GM12892 (cell line): ENCODE data around the gene PPP4C.
"Not testable (repeated sequence)": the region's sequence is repeated elsewhere in the genome, so short reads cannot be mapped to it uniquely, and the experiment has no call there.

Experiments used
- DNase-seq: peaks from one replicate; pipeline ENCODE4 v3.0.0; 2011; ENCODE audit not compliant: insufficient read length
- FAIRE-seq: peaks from 2 replicates; lab custom pipeline; 2011; peaks lifted over from hg19 to GRCh38; lab: Jason Lieb, UNC
- POLR2A ChIP-seq: IDR thresholded peaks from 2 replicates; pipeline ENCODE4 v1.6.1; 2011; ENCODE audit warnings: low read depth, low read length, control low read depth
- POLR2AphosphoS5 ChIP-seq: IDR thresholded peaks from 2 replicates; pipeline ENCODE4 v1.6.1; 2011; ENCODE audit warnings: low read depth, low read length, control low read depth
- TAF1 ChIP-seq: IDR thresholded peaks from 2 replicates; pipeline ENCODE4 v1.6.1; 2011; ENCODE audit warnings: low read depth, mild to moderate bottlenecking, control low read depth, low read length, borderline replicate concordance

PPP4C gene

DNA sequence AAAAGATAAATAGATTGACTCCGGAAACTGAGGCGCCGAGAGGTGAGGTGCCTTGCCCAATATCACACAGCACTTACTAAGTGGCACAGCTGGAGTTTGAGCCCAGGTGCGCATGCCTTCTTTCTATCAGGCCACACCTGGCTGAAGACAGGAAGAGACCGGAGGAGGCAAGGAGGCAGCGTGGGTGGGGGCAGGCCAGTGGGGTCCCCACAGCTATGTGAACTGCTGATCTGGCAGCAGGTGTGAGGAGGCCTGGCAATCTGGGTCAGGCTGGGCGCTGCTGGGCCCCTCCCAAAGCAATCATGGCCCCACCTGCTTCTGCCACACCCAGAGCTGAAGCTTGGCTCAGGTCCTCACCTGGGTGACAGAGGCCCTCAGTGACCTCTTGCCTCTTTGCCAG, 39.4 kb downstream of the PPP4C start:
- no peak for TF ChIP-seq POLR2A
- TF ChIP-seq POLR2AphosphoS5: no peak
- no peak for TF ChIP-seq TAF1
- no peak for FAIRE-seq
- no peak for DNase-seq

DNA sequence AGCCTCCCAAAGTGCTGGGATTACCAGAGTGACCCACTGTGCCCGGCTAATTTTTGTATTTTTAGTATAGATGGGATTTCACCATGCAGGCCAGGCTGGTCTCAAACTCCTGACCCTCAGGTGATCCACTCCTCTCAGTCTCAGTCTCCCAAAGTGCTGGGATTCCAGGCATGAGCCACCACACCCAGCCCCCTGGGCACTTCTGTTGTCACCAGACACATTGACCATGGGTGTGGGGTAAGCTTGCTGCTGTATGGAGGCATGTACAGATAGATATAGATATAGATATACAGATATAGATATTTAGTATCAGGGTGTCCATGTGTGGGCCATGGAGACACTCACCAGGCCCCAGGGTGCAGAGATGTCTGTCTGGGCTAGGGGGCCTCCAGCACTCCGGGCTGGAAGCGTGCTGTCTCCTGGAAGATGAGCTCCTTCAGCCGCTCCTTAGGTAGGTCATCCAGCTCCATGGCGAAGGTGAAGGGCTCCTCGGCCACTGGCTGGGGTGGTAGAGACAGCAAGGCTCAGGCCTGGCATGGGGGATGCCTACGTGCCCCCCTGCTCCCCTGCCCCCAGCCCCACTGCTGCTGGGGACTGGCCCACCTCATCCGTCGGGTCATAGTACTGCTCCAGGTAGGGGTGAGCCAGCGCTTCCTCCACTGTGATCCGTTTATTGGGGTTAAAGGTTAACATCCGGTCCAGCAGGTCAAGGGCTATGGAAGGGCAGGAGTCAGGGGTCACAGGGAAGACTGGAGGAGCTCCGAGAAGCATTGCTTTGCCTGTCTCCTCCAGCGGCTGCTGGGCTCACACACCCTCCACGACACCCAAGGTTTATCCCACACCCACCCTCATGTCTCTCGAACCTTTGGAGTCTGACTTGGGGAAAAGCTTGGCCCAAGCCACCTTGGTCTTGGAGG, 40.8 kb downstream of the PPP4C start:
- no peak for FAIRE-seq

DNA sequence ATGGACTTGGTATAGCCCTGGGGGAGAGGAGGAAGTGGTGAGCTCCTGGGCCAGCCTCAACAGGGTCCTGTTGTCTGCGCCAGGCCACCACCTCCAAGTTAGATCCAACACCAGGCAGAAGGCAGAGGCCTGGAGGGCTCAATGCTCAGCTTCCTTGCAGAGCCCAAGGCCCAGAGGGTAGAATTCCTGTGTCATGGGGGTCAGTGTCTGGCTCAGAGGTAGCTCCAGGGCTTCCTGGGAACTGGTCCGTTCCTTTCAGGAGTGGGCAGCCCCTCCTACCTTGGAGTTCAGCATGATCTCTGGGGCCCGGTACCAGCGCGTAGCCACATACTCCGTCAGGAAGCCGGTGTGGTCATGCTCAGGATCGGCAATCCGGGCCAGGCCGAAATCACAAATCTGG, 42.0 kb downstream of the PPP4C start:
- DNase-seq: no peak
- no peak for FAIRE-seq
- TF ChIP-seq POLR2A: no peak
- no peak for TF ChIP-seq TAF1
- no peak for TF ChIP-seq POLR2AphosphoS5

More for the DNA sequence above, 40.8 kb downstream of the PPP4C start:
- TF ChIP-seq POLR2A (no peak), TAF1 (no peak), POLR2AphosphoS5 (no peak)
- DNase-seq: no peak

DNA sequence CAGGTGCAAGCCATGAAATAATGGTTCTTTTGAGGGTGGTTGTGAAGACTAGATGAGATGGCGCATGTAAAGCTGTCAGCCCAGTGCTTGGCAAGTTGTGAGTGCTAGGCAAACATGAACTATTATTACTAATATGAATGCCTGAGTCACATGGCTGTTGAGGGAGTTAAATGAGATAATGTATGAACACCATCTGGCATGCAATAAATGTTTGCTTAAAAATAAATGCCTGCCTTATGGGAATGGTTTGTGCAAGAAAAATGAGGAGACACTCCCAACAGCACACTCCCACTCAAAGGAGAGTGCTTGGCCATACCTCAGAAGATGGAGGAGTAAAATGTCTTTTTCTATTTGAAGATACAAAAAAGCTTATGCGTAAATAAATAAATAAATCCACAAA, 43.6 kb downstream of the PPP4C start:
- FAIRE-seq: no peak

DNA sequence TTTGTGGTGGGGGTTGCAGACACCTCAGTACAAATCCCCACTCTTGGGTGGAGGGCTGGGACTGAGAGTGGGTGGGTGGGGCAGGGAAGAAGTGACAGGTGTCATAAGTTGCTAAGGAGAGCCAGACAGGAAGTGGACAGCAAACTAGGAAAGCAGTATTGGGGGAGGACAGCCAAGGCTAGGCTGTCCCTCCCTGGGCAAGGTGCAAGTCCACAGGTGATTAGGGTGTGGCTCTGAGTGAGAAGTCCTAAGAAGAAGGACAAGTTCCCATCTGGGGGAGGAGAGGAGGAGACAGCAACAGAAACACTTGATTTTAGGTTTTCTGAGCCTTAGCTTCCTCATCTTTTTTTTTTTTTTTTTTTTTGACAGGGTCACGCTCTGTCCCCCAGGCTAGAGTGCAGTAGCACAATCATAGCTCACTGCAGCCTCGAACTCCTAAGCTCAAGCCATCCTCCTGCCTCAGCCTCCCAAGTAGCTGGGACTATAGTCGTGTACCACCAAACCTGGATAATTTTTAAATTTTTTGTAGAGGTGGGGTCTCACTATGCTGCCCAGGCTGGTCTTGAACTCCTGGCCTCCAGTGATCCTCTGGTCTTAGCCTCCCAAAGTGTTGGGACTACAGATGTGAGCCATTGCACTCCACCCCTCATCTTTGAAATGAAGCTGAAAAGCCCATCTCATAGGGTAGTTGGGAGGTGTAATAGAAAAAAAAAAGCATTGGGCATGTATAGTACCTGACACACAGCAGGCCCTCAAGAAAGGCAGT, 44.7 kb downstream of the PPP4C start:
- TF ChIP-seq POLR2AphosphoS5 (no peak), TAF1 (no peak), POLR2A (no peak)
- FAIRE-seq (no peak), DNase-seq (no peak)

More for the DNA sequence above, 43.6 kb downstream of the PPP4C start:
- DNase-seq: no peak
- TF ChIP-seq POLR2A: no peak
- no peak for TF ChIP-seq TAF1
- no peak for TF ChIP-seq POLR2AphosphoS5

DNA sequence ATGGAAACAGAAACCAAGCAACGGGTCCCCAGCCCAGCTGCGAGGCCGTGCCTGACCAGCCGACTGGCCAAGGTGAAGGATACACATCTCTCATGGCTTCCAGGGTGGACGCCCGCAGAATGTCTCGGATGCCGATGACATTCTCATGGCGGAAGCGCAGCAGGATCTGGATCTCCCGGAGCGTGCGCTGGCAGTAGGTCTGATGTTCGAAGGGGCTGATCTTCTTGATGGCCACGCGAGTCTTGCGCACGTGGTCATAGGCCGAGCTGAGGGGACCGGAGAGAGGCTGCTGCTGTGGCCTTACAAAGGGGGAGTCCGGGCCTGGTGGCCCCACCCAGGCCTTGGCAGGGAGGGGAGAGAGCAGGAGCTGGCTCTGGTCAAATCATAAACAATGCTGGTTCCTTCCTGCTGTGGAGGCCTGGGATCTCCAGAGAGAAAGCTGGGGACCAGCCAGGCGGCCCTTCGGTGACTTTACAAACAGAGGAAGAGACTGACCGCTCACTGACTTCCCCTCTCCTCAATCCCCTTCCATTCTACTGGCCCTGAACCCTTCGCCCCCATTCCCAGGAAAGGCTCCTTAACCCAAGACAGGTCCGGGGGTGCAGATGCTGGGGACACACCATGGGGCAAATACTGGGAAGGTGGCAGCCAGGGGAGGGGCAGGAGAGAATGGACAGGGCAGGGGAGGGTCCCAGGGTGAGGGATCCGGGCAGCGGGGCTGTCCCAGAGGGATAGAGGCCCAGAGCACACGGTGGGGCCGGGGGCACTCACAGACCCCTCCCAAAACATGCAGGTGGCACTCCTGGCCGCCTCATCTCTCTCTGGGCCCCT, 46.2 kb downstream of the PPP4C start:
- FAIRE-seq: no peak
- DNase-seq: no peak
- TF ChIP-seq POLR2AphosphoS5: no peak
- no peak for TF ChIP-seq TAF1
- no peak for TF ChIP-seq POLR2A

DNA sequence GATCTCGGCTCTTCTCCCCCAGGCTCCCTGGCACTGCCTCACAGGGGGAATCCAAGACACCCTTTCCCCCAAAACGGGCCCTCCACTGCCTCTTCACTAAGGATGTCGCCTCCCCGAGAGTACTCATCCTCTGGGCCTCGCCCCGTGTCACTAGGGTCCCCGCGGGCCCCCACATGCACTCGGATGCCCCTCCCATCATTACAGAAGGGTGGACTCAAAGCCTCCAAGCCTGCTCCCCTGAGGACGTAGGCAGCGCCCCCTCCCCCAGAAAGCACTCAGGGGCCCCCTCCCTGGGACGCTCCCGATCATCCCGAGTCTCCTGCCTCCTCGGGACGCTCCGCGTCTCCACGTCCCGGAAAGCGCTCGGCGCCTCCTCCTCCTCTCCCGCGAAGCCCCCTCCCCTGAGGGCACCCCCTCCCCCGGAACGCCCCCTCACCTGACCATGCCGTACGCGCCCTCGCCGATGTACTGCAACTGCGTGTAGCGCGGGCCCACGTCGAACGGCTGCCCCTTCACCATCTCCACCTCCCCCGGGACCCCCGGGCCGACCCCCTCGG, 46.9 kb downstream of the PPP4C start:
- no peak for TF ChIP-seq TAF1
- TF ChIP-seq POLR2AphosphoS5: no peak
- TF ChIP-seq POLR2A: no peak
- DNase-seq (no peak), FAIRE-seq (no peak)

DNA sequence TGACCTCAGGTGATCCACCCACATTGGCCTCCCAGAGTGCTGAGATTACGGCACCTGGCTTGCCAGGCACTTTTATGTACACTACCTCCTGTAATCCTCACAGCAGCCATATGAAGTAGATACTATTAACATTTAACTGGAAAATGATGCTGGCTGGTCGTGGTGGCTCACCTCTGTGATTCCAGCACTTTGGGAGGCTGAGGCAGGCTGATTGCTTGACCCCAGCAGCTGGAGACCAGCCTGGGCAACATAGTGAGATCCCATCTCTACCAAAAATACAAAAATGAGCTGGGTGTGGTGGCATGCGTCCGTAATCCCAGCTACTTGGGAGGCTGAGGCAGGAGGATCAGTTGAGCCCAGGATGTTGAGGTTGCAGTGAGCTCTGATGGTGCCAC, 49.2 kb downstream of the PPP4C start:
- TF ChIP-seq TAF1: no peak
- no peak for TF ChIP-seq POLR2A
- TF ChIP-seq POLR2AphosphoS5: no peak
- FAIRE-seq: no peak
- no peak for DNase-seq

DNA sequence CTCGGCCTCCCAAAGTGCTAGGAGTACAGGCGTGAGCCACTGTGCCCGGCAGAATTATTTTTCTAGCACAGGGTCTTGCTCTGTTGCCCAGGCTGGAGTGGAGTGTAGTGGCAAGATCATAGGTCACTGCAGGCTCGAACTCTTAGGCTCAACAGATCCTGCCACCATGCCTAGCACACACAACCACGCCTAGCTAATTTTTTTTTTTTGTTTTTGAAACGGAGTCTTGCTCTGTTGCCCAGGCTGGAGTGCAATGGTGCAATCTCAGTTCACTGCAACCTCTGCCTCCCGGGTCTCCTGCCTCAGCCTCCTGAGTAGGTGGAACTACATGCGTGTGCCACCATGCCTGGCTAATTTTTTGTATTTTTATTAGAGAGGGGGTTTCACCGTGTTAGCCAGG, 49.9 kb downstream of the PPP4C start:
- DNase-seq, FAIRE-seq: not testable (repeated sequence)

DNA sequence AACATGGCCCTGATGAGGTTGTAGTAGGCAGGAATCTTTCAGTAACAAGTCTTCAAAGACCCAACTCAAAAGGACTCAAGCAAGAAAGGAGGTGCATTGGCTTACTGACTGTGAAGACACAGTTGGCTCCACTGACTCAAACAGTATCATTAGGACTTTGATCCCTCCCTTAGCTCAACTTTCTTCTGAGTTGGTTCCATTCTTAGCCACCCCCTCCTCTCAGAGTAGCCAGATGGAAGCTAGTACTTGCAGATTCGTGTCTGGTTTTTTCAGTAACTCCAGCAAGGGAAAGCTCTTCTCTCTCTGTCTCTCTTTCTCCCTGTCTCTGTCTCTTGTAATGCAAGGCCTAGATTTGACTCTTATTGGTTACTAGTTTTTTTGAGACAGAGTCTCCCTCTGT, 52.2 kb downstream of the PPP4C start:
- DNase-seq (no peak), FAIRE-seq (no peak)
- TF ChIP-seq POLR2AphosphoS5 (no peak), POLR2A (no peak), TAF1 (no peak)

DNA sequence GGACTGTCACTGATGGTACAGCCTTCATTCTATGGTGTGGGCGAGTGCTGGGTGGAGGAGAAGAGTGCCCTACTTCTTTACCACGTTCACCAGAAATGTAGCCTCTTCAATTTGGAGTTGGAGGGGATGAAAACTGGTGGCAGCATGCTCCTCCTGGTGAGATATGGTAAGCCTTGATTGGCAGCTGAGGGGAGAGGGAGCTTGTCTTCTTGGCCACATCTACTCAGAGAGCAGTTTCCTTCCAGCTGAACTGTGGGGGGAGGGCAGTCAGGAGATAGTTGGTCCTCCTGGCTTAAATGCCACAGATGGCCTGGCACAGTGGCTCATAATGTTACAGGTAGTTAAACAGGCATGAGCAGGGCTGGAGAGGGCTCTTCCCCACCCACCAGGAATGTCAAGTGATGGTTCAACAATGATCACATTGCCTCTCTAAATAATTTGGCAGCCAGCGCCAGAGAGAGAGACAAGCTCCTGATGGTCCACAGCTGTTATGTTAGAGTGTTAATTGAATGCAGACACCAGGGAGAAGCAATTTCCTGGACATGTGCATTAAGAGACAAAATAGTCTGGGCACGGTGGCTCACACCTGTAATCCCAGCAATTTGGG, 56.2 kb downstream of the PPP4C start:
- FAIRE-seq (no peak), DNase-seq (no peak)
- TF ChIP-seq POLR2AphosphoS5 (no peak), TAF1 (no peak), POLR2A (no peak)
